Endothelial cell of umbilical vein (primary cell): ENCODE data around the gene LRRC7. TPM values are rescaled to one million over a fixed set of nuclear protein-coding genes. Genes with fewer than 3 reads are reported as not detected.
A peak's percentile ranks its signal among the peaks of the same experiment; 100 is the strongest.
"Not testable (repeated sequence)": the region's sequence is repeated elsewhere in the genome, so short reads cannot be mapped to it uniquely, and the experiment has no call there.

ENCODE experiments used
- BruUV-seq: library from RNA; stranded (reverse); fragments of 400-500 nt; replicated peaks from 2 replicates; lab custom pipeline; 2021; lab: Mats Ljungman, UMichigan
- CTCF ChIA-PET: fragments of 300-600, 350-600 bp; sonication (Branson Sonifier 250); formaldehyde crosslinking; loops from one replicate; lab custom pipeline; 2021; ENCODE audit warnings: antibody characterized with exemption, inconsistent platforms; lab: Charles Lee
- POLR2A ChIA-PET: fragments of 300-600, 350-600 bp; sonication (Branson Sonifier 250); formaldehyde crosslinking; loops from one replicate; lab custom pipeline; 2021; ENCODE audit warnings: antibody characterized with exemption, inconsistent platforms; lab: Charles Lee
- DNase-seq: peaks from one replicate; pipeline ENCODE4 v3.0.0-alpha.2; 2011; ENCODE audit warnings: low read depth, low spot score
- FAIRE-seq: peaks from 2 replicates; lab custom pipeline; 2011; peaks lifted over from hg19 to GRCh38; lab: Jason Lieb, UNC
- H2AFZ ChIP-seq: 2 replicates; pipeline ENCODE4 v1.6.0; 2012; ENCODE audit warnings: low read depth, low read length, control low read depth, inconsistent platforms
- H3K27ac ChIP-seq: 2 replicates; pipeline ENCODE4 v1.5.1; 2011; ENCODE audit warnings: low read depth, mild to moderate bottlenecking, control low read depth, low read length, moderate library complexity; ENCODE audit not compliant: insufficient read depth
- H3K27me3 ChIP-seq, 2 experiments: 2 replicates each; pipeline versions ENCODE4 v1.6.0 to v1.6.1; 2011; ENCODE audit warnings: low read length in 2 of 2, mixed read lengths in 1 of 2; ENCODE audit not compliant: control insufficient read depth in 2 of 2, insufficient read depth in 2 of 2
- H3K36me3 ChIP-seq, 2 experiments: 2 replicates in 1 of 2; 3 replicates in 1 of 2; pipeline ENCODE4 v1.5.1; 2011; ENCODE audit warnings: low read length in 2 of 2, mild to moderate bottlenecking in 1 of 2, moderate library complexity in 1 of 2; ENCODE audit not compliant: control insufficient read depth in 2 of 2, insufficient read depth in 2 of 2; ENCODE audit errors: extremely low read depth in 1 of 2
- H3K4me1 ChIP-seq: 3 replicates; pipeline ENCODE4 v1.5.1; 2011; ENCODE audit warnings: mild to moderate bottlenecking, low read length; ENCODE audit not compliant: control insufficient read depth, insufficient read depth; ENCODE audit errors: extremely low read depth
- H3K4me2 ChIP-seq: 2 replicates; pipeline ENCODE4 v1.6.1; 2011; ENCODE audit warnings: low read length, control low read depth, mixed read lengths; ENCODE audit not compliant: insufficient read depth
- H3K4me3 ChIP-seq, 3 experiments: fragments of 200-600 bp in 1 of 3; sonication (generic), shearing (Covaris generic) in 1 of 3; replicated peaks in 1 of 3; 2 replicates each; pipeline ENCODE4 v1.5.1; 2011 to 2016; ENCODE audit warnings: control low read depth in 3 of 3, low read length in 3 of 3, mild to moderate bottlenecking in 2 of 3, inconsistent platforms in 1 of 3, low read depth in 1 of 3, moderate library complexity in 1 of 3; ENCODE audit not compliant: insufficient read depth in 1 of 3
- H3K79me2 ChIP-seq: 2 replicates; pipeline ENCODE4 v1.6.0; 2012; ENCODE audit warnings: low read length, inconsistent platforms; ENCODE audit not compliant: control insufficient read depth, insufficient read depth
- H3K9ac ChIP-seq: replicated peaks from 2 replicates; pipeline ENCODE3; 2011; ENCODE audit warnings: low read length, control low read depth; ENCODE audit not compliant: insufficient read depth; ENCODE audit errors: extremely low read depth
- H3K9me1 ChIP-seq: replicated peaks from 3 replicates; pipeline ENCODE4 v1.6.0; 2011; ENCODE audit warnings: mild to moderate bottlenecking, low read length; ENCODE audit not compliant: control insufficient read depth, insufficient read depth; ENCODE audit errors: extremely low read depth
- H3K9me3 ChIP-seq: replicated peaks from 2 replicates; pipeline ENCODE4 v1.5.1; 2012; ENCODE audit warnings: low read length, inconsistent platforms; ENCODE audit not compliant: control insufficient read depth, insufficient read depth
- H4K20me1 ChIP-seq: replicated peaks from 2 replicates; pipeline ENCODE3; 2011; ENCODE audit warnings: mild to moderate bottlenecking, low read length; ENCODE audit not compliant: control insufficient read depth, insufficient read depth; ENCODE audit errors: extremely low read depth
- CTCF ChIP-seq, 2 donors: IDR thresholded peaks; 1 replicate in 1 of 2; 2 replicates in 1 of 2; pipeline ENCODE4 v1.5.1; 2011; ENCODE audit warnings: low read length in 2 of 2, mild to moderate bottlenecking in 2 of 2, moderate library complexity in 2 of 2, control low read depth in 1 of 2, inconsistent platforms in 1 of 2, low read depth in 1 of 2; ENCODE audit not compliant: insufficient read depth in 1 of 2; ENCODE audit errors: extremely low read depth in 1 of 2
- EZH2 ChIP-seq: IDR thresholded peaks from 2 replicates; pipeline ENCODE4 v1.6.1; 2012; ENCODE audit warnings: borderline replicate concordance, low read depth, mild to moderate bottlenecking, moderate library complexity, low read length, inconsistent platforms; ENCODE audit not compliant: severe bottlenecking
- FOS ChIP-seq: IDR thresholded peaks from 2 replicates; pipeline ENCODE4 v1.6.1; 2011; ENCODE audit warnings: mild to moderate bottlenecking, low read length, moderate library complexity, borderline replicate concordance; ENCODE audit not compliant: insufficient read depth
- GATA2 ChIP-seq: IDR thresholded peaks from 2 replicates; pipeline ENCODE4 v1.7.0; 2011; ENCODE audit warnings: low read depth, mild to moderate bottlenecking, moderate library complexity, mixed read lengths, low read length; ENCODE audit not compliant: insufficient read length, insufficient read depth
- JUN ChIP-seq: IDR thresholded peaks from 2 replicates; pipeline ENCODE4 v1.6.1; 2011; ENCODE audit warnings: borderline replicate concordance, low read depth; ENCODE audit not compliant: insufficient read length, insufficient read depth
- MAX ChIP-seq: IDR thresholded peaks from 2 replicates; pipeline ENCODE4 v1.6.1; 2011; ENCODE audit not compliant: insufficient read depth, insufficient read length
- MYC ChIP-seq: IDR thresholded peaks from one replicate; pipeline ENCODE4 v1.6.1; 2011; ENCODE audit warnings: mild to moderate bottlenecking, low read depth, low read length
- POLR2A ChIP-seq: IDR thresholded peaks from 2 replicates; pipeline ENCODE4 v1.6.1; 2012; ENCODE audit warnings: low read depth, mild to moderate bottlenecking, control low read depth, low read length
- POLR2AphosphoS5 ChIP-seq: IDR thresholded peaks from 2 replicates; pipeline ENCODE4 v1.6.1; 2012; ENCODE audit warnings: low read depth, mild to moderate bottlenecking, control low read depth, low read length, moderate library complexity; ENCODE audit not compliant: insufficient read depth
- dilution Hi-C: fragments of 300-500 bp; cut with MboI; formaldehyde crosslinking; loops from one replicate; pipeline ENCODE4 v1.15.0; 2019; ENCODE audit warnings: low sequenced_read_pairs; ENCODE audit not compliant: extremely low pct_ligation_motif_present
- intact Hi-C: fragments of 100-400 bp; cut with micrococcal nuclease; formaldehyde crosslinking; loops from one replicate; pipeline ENCODE4 v1.10.0; 2022
- polyA plus RNA-seq, 4 experiments: library from polyadenylated mRNA; depleted of rRNA in 3 of 4; stranded (reverse) in 3 of 4; unstranded in 1 of 4; fragments of >200 nt; gene quantifications; 2 replicates each; pipeline versions ENCODE4 v1.2.1 to v1.2.3, GENCODE V29; 2011 to 2012; ENCODE audit warnings: missing spikeins in 1 of 4
- total RNA-seq: library from RNA; stranded (reverse); gene quantifications from 2 replicates; pipeline ENCODE4 v1.2.3, GENCODE V29; 2021

The LRRC7 gene
- total and polyA plus RNA-seq, 2 donors (not counting 3 experiments of a cell fraction or from before 2014, with no cell fraction given) = 0.11 to 0.58 TPM

- DNase-seq (no peak), FAIRE-seq (no peak)
- POLR2A ChIA-PET = no interaction called here
- no peak overlapping the region for H3K9ac ChIP-seq
- dilution Hi-C loops = no loop called here
- TF ChIP-seq MAX (no peak), GATA2 (peak; percentile 11)
- no peaks in the 10 kb centered on the region for H3K4me1 ChIP-seq
- CTCF ChIA-PET = interaction anchor here (1.4 to 1.5 kb wide), 2 partner anchors 8 to 12 kb away, joined by 4 to 6 read pairs; no protein-coding TSS in a partner anchor
- H3K9me1 ChIP-seq = no peaks in the 10 kb centered on the region
- no peaks in the 10 kb centered on the region for H3K79me2 ChIP-seq
- BruUV-seq = no TSS peak
- H3K4me2 ChIP-seq = no peak overlapping the region
- H3K27me3 ChIP-seq = no peaks in the 10 kb centered on the region
- intact Hi-C loops = no loop called here
- no peak overlapping the region for H2AFZ ChIP-seq
- H3K27ac ChIP-seq = no peak overlapping the region
- H4K20me1 ChIP-seq = no peaks in the 10 kb centered on the region
- H3K36me3 ChIP-seq = no peaks in the 10 kb centered on the region
- no peaks in the 10 kb centered on the region for H3K9me3 ChIP-seq
- H3K4me3 ChIP-seq = no peak overlapping the region
These were observed 380.1 kb downstream of the LRRC7 start for GRCh38 chr1:69947837-69948236.

GRCh38 chr1:69952676-69953075, 385.0 kb downstream of the LRRC7 start:
- no peak overlapping the region for H3K4me2 ChIP-seq
- H3K9ac ChIP-seq = no peak overlapping the region
- dilution Hi-C loops (no loop called here), intact Hi-C loops (no loop called here)
- H3K36me3 ChIP-seq = no peaks in the 10 kb centered on the region
- DNase-seq (no peak), FAIRE-seq (no peak)
- no peak overlapping the region for H2AFZ ChIP-seq
- POLR2A ChIA-PET = no interaction called here
- H3K4me1 ChIP-seq = no peaks in the 10 kb centered on the region
- H3K9me3 ChIP-seq = no peaks in the 10 kb centered on the region
- H3K27ac ChIP-seq = no peak overlapping the region
- H3K9me1 ChIP-seq = no peaks in the 10 kb centered on the region
- H3K4me3 ChIP-seq = no peak overlapping the region
- BruUV-seq = no TSS peak
- no peak for TF ChIP-seq FOS
- no peak for TF ChIP-seq EZH2
- TF ChIP-seq MYC = no peak
- TF ChIP-seq CTCF (IDR thresholded peaks at IDR 0.05; ENCODE audit: extremely low read depth in 1 of 2, insufficient read depth in 1 of 2, low read depth in 1 of 2, low read length in 2 of 2) = no peak
- TF ChIP-seq POLR2A = no peak
- no peak for TF ChIP-seq POLR2AphosphoS5
- no peak for TF ChIP-seq GATA2
- no peak for TF ChIP-seq MAX
- TF ChIP-seq JUN = no peak
- no peaks in the 10 kb centered on the region for H4K20me1 ChIP-seq
- H3K79me2 ChIP-seq = no peaks in the 10 kb centered on the region
- CTCF ChIA-PET = no interaction called here
- no peaks in the 10 kb centered on the region for H3K27me3 ChIP-seq

- CTCF ChIA-PET, BruUV-seq: not testable (repeated sequence)
These were observed 394.7 kb downstream of the LRRC7 start for GRCh38 chr1:69962452-69962851.

More at GRCh38 chr1:69962452-69962851, 394.7 kb downstream of the LRRC7 start:
- H3K9me3 ChIP-seq, H3K4me3 ChIP-seq, H3K9me1 ChIP-seq, H2AFZ ChIP-seq, dilution Hi-C loops, FAIRE-seq, H3K27me3 ChIP-seq, H3K4me1 ChIP-seq, DNase-seq, H3K9ac ChIP-seq, H4K20me1 ChIP-seq, H3K27ac ChIP-seq, POLR2A ChIA-PET, H3K79me2 ChIP-seq, H3K4me2 ChIP-seq, H3K36me3 ChIP-seq, intact Hi-C loops: not testable (repeated sequence)
